Stimulated activated naive CD8-positive, alpha-beta T cell treated with anti-CD3 and anti-CD28 coated beads, Interleukin-15, Interleukin-2, amounts not matched to agents 100 ng/mL and 50 ng/mL, for 24 hours (primary cell): Measurements from ENCODE around the gene LPCAT1.
"Not testable (repeated sequence)": the region's sequence is repeated elsewhere in the genome, so short reads cannot be mapped to it uniquely, and the experiment has no call there.

Experiments
- H3K27ac Mint-ChIP-seq: one replicate; pipeline ENCODE4 v1.8.0; 2021; ENCODE audit warnings: mild to moderate bottlenecking, mixed read lengths
- H3K27me3 Mint-ChIP-seq: one replicate; pipeline ENCODE4 v1.8.0; 2021; ENCODE audit warnings: mixed read lengths
- H3K36me3 Mint-ChIP-seq: one replicate; pipeline ENCODE4 v1.8.0; 2021; ENCODE audit warnings: low read depth, mixed read lengths
- H3K4me1 Mint-ChIP-seq: one replicate; pipeline ENCODE4 v1.8.0; 2021; ENCODE audit warnings: low read depth, mixed read lengths
- H3K4me3 Mint-ChIP-seq: one replicate; pipeline ENCODE4 v1.8.0; 2021; ENCODE audit warnings: mild to moderate bottlenecking, mixed read lengths
- H3K9me3 Mint-ChIP-seq: one replicate; pipeline ENCODE4 v1.8.0; 2021; ENCODE audit warnings: mixed read lengths

Gene LPCAT1

DNA sequence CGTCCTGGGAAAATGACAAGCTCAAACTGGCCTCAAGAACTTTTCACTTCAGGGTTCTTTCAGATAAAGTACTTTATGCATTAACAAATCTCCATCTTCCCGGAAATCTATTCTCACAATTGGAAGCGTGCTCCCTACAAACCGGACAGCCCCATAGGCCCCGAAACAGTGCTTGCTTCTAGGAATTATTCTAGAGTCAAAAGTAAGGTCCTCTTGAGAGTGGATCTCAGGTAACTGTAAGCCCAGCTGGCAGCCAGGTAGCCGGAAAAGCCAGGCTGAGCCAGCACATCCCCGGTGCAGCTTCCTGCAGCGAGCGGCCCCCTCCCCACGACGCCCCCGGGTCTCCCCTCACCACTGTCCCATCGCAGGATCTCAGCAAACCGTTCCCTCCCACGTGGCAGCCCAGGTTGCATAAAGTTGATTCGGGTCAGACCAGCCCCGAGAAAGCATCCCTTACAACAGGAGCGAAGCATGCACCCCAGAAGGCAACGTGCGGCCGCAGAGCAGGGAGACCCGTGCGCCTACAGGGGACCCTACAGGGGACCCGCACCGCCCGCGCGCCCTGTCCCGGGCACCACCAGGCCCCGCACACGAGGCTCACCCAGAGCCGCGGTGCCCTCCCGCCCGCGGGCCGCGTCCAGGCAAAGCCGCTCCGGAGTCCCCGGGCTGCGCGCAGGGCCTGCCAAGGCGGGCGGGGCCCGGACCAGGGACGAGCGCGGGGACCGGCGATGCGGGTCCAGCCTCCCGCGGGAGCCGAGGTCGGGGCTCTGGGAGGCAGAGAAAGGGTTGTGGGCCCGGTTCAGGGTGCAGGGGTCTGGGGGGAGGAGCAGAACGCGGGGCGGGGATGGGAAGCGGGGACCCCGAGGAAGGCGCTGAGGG, 920 bp downstream of the LPCAT1 start:
- Mint-ChIP-seq H3K4me3 (peak overlapping the region; percentile 86), H3K4me1 (peaks cover 55% of the 10 kb centered on the region), H3K27me3 (no peaks in the 10 kb centered on the region), H3K27ac (peak overlapping the region; percentile 18), H3K36me3 (peaks cover 13% of the 10 kb centered on the region), H3K9me3 (no peaks in the 10 kb centered on the region)

DNA sequence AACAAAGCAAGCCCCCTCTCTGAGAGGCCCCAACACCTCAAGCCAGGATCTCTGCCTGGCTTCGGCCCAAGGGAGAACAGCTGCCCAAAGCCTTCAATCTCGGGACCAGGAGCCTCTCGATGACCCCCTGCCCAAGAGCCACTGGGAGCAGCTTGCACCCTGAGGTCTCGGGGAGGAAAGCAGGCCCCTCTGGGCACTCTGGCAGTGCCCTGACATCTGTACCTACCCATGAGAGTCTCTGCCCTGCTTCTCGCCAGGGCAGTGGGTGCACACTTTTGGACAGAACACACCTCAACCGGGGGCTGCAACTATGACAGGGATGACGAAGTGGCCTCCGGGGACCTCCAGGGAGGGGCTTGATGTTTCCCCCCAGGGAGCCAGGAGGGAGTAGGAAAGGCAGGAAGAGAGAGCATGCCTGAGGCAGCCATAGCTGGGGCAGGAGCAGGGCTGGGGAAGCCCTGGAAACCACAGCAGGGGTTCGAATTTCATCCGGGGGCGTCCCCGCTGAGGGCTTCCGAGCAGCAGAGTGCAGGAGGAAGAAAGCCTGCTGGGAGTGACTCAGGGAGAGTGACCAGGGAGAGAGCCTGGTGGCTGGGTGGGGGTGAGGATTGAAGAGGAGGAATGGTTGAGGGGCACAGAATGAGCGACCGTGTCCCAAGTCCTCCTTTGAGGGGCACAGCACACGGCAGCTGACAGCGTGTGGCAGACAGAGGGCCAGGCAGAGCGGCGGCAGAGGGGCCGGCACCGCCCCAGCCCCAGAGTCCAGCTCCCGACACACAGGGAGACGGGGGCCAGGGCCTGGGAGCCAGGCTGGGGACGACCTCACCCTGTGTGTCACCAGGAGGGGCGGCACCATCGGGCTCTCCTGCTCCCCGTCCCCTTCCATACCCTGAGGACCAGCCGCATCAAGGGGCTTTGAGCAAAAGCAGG, 1.8 kb downstream of the LPCAT1 start:
- no peaks in the 10 kb centered on the region for H3K27me3 Mint-ChIP-seq
- no peaks in the 10 kb centered on the region for H3K9me3 Mint-ChIP-seq
- H3K27ac Mint-ChIP-seq, result peak overlapping the region; percentile 77
- H3K4me3 Mint-ChIP-seq, result peak overlapping the region; percentile 86
- H3K36me3 Mint-ChIP-seq, result peaks cover 18% of the 10 kb centered on the region
- H3K4me1 Mint-ChIP-seq, result peaks cover 50% of the 10 kb centered on the region

DNA sequence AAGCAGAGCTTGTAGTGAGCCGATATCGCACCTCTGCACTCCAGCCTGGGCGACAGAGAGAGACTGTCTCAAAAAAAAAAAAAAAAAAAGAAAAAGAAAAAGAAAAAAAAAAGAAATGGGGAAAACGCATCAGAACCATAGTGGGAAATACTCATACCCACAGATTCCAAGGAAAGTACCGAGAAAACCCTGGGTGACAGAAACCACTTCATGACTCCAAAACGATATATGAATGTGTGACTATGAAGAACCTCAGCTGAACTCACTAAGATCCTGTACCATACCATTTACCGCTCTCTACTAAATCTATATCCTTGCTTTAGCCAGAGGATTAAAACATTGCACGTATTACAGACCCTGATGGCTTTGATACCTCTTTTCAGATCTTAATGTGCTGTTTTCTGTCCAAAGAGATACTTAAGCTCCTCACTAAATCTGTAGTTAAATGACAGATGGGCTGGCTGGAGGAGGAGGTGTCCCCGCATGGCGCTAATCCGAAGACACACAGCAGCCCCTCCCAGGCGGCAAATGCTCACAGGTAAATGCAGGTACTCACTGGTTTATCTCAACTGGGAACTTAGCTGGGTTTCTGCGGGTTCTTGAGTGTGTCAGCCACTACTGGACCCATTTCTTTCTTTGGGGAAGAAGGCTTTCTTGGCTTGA, 2.8 kb downstream of the LPCAT1 start:
- Mint-ChIP-seq H3K27me3 (no peaks in the 10 kb centered on the region), H3K4me1 (peaks cover 50% of the 10 kb centered on the region), H3K4me3 (peak overlapping the region; percentile 86), H3K9me3 (no peaks in the 10 kb centered on the region), H3K27ac (no peak overlapping the region), H3K36me3 (peaks cover 20% of the 10 kb centered on the region)

DNA sequence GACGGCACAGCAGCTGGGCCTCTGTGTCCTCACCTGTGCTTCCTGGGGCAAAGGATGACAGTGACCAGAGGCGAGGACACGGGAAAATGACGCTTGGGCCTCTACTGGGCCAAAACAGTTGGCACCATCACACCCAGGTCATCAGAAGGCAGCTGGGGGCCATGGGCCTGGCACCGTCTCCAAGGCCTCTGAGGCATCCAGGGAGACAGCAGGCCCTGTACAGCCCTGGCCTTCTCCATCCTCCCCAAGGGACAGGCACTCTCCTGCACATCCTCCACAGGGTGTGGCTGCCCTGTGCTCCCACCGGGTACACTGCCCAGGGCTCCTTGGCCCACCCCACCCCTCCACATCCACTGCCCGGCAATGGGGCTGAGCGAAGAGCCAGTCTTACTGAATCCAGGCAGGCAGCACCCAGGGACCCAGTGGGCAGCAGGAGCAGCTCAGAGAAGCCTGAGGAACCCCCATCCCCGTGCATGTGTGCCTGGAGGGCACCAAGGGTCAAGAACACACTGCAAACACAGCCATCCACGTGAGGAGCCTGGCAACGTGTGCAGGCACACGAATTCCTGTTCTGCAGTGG, 4.0 kb downstream of the LPCAT1 start:
- H3K4me3 Mint-ChIP-seq, result no peak overlapping the region
- H3K27me3 Mint-ChIP-seq, result no peaks in the 10 kb centered on the region
- no peaks in the 10 kb centered on the region for H3K9me3 Mint-ChIP-seq
- H3K36me3 Mint-ChIP-seq, result peaks cover 20% of the 10 kb centered on the region
- peaks cover 53% of the 10 kb centered on the region for H3K4me1 Mint-ChIP-seq
- no peak overlapping the region for H3K27ac Mint-ChIP-seq

DNA sequence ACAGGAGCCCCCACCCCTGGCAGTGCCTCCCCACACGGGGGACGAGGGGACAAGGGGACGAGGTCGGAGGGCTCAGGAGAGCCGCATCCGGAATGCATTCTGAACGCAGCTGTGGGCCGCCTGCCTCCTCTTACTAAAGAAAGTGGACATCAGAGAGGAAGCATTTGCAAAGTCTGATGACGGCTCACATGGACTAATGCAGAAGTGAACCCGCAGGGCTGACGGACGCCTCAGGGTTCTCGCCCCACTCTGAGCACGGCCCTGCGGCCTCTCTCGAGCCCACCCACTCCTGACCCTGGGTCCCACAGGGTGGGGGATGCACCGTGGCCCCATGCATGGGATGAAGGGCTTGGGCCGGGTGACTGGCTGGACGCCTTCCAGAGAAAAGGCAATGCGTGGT, 5.9 kb downstream of the LPCAT1 start:
- no peak overlapping the region for H3K4me3 Mint-ChIP-seq
- peaks cover 55% of the 10 kb centered on the region for H3K4me1 Mint-ChIP-seq
- no peak overlapping the region for H3K27ac Mint-ChIP-seq
- no peaks in the 10 kb centered on the region for H3K9me3 Mint-ChIP-seq
- no peaks in the 10 kb centered on the region for H3K27me3 Mint-ChIP-seq
- peaks cover 24% of the 10 kb centered on the region for H3K36me3 Mint-ChIP-seq

DNA sequence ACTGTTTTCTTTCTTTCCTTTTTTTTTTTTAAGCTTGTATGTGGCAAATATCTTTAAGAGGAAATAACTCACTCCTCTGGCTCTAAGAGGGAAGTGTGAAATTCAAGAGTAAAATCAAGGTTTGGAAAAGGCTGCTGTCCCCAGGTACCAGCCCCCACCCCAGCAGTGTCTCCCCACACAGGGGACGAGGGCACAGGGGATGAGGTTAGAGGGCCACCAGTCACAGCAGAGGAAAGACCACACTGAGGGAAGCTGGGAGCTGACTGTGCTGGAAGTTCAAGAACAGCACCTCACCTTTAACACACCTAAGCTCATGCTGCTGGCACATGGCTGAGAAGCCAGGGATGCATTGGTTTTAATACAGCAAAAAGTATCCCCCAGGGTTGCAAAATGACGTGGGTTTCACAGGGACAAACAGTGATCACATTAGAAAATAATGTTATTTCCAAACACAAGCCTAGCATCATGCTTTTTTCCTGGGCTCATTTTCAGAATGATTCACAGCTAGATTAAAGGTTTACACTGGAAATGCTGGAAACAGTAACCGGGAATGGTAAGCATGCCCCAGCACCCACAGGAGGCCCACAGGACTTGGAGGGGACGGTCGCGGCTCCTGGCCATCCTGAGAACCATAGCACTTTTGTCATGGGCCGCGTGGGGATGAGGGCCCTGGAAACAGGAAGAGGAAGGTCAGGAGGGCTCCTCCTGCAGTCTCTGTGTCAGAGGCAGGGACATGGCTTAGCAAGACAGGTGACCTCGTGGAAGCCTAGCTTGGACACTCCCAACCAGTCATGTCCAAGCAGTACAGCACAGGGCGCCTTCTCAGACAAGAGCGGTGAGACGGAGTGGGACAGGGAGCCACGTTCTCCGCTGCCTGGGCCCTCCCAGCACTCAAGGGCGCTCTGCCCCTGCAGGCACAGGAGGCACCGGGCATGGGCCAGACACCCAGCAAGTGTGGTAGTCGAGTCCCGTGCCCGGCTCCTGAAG, 6.9 kb downstream of the LPCAT1 start:
- Mint-ChIP-seq H3K36me3 (peaks cover 21% of the 10 kb centered on the region), H3K27me3 (no peaks in the 10 kb centered on the region), H3K27ac (peak overlapping the region; percentile 38), H3K4me3 (no peak overlapping the region), H3K9me3 (no peaks in the 10 kb centered on the region), H3K4me1 (peaks cover 45% of the 10 kb centered on the region)

DNA sequence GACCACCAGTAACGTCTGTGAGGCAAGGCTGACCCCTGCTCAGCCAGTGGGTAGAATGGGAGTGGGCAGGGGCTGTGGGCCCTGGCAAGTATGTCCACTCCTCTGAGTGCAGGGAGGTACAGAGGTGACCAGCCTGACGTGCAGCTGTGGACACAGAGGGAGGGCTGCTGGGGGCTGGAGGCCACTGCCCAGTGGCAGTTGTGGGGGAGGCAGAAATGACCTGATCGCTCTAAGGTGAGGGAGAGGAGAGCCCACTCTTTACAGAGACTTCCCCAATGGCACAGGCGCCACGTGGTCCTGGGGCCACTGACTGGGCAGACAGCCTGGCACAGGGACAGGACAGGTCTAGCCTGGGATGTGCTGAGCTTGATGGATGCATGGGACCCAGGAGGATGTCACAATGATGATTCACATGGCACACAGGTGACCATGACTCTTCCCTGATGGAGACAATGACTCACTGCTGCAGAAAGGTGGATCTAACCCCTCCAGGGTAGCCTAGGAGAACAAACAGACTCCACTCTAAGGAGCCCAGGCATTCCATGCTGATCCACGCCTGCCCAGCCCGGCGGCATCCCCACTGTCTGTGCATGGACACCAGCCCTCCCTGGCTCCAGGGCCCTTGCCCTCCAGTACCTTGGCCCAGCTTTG, 7.7 kb downstream of the LPCAT1 start:
- Mint-ChIP-seq H3K27ac (peak overlapping the region; percentile 38), H3K36me3 (peaks cover 18% of the 10 kb centered on the region), H3K4me1 (peaks cover 41% of the 10 kb centered on the region), H3K27me3 (no peaks in the 10 kb centered on the region), H3K9me3 (no peaks in the 10 kb centered on the region), H3K4me3 (no peak overlapping the region)

DNA sequence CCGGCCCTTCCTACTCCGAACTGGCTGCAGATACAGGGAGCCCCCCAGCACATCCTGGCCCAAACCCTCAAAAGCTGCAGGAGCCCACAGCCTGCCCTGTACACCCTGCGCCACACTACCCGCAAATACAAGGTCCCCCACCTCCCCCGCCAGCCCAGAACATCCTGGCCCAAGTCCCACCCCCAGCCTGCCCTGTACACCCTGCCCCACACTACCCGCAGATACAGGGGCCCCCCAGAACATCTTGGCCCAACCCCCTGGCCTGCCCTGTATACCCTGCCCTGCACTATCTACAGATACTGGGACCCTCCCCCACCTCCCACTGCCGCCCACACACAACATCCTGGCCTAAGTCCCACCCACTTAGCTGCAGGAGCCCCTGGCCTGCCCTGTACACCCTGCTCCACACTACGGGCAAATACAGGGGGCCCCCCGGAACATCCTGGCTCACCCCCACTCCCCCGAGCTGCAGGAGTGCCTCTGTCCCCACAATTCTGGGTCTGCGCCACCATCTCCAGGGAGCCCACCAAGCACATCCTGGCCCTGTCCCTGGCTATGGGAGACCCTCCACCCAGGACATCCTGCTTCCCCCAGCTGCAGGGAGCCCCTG, 8.3 kb downstream of the LPCAT1 start:
- peaks cover 39% of the 10 kb centered on the region for H3K4me1 Mint-ChIP-seq
- H3K27ac Mint-ChIP-seq, result no peak overlapping the region
- H3K36me3 Mint-ChIP-seq, result peaks cover 18% of the 10 kb centered on the region
- no peaks in the 10 kb centered on the region for H3K27me3 Mint-ChIP-seq
- H3K4me3 Mint-ChIP-seq, result no peak overlapping the region
- H3K9me3 Mint-ChIP-seq, result no peaks in the 10 kb centered on the region

DNA sequence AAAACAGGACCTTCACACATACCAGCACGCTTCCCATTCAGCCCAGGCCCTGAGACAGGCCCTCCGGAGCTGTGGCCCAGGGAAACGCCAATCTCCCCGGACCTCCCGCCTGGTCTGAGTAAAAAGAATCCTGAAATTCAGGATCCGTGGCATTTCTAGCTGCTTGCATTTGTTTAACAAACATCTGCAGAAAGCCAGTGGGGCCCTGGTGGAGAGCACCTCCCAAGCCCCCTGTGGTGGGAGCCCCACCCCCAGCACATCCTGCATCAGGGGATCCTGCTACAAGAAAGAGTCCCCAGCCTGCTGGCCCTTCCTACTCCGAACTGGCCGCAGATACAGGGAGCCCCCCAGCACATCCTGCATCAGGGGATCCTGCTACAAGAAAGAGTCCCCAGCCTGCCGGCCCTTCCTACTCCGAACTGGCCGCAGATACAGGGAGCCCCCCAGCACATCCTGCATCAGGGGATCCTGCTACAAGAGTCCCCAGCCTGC, 8.9 kb downstream of the LPCAT1 start:
- H3K4me3 Mint-ChIP-seq, H3K9me3 Mint-ChIP-seq, H3K27me3 Mint-ChIP-seq, H3K27ac Mint-ChIP-seq: not testable (repeated sequence)
- Mint-ChIP-seq H3K36me3 (peaks cover 22% of the 10 kb centered on the region), H3K4me1 (peaks cover 36% of the 10 kb centered on the region)

DNA sequence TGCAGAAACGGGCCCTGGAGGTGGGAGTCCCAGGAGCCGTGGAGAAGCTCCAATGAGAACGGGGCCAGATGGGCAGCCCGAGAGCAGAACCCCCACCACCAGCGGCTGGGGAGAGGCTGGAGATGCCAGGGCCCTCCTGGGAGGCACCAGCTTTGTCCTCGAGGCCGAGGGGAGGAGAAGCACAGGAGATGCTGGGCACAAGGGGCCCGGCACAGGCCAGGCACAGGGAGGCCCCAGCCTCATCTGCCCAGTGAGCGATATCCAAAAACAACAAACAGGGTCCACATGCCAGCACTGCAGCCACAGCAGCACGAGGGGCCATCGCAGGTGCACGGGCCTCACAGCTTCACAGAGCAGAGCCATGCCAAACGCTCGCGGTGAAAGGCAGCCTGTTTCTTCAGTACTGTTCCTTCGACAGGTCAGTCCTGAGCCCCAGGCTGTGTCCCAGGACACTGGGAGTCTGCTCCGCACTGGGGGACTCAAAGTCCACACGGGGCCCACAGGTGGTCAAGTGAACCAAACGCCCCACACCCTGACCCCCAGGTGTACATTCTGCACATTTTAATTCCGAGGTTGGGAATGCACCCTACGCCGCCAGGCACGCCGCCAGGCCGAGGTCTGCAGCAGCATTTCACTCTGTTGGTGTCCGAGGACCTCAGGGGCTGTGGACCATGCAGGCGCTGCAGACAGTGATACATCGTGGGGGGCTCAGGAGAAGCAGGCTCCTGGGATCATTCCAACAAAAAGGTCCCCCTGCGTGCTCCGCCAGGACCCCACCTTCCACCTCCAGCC, 9.5 kb downstream of the LPCAT1 start:
- peaks cover 36% of the 10 kb centered on the region for H3K4me1 Mint-ChIP-seq
- H3K27ac Mint-ChIP-seq, result no peak overlapping the region
- H3K27me3 Mint-ChIP-seq, result no peaks in the 10 kb centered on the region
- no peaks in the 10 kb centered on the region for H3K9me3 Mint-ChIP-seq
- H3K36me3 Mint-ChIP-seq, result peaks cover 19% of the 10 kb centered on the region
- H3K4me3 Mint-ChIP-seq, result no peak overlapping the region

DNA sequence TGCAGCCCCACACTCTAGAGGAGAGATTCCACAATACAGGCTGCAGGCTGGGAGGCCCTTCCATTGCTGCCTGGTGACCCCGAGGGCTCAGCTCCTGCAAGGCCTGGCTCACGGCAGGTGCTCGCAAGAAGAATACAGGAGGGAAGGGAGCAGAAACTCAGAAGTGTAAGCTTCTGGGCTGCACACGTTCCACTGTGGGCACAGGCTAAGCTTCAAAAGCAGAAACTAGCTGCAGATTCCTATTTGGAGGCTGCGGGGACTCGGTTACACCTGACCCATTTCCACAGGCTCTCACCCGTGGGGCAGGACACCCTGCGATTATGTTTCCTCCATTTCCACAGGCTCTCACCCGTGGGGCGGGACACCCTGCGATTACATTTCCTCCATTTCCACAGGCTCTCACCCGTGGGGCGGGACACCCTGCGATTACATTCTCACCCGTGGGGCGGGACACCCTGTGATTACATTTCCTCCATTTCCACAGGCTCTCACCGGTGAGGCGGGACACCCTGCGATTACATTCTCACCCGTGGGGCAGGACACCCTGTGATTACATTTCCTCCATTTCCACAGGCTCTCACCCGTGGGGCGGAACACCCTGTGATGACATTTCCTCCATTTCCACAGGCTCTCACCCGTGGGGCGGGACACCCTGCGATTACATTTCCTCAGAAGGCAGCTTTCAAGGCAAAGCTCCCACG, 10.3 kb downstream of the LPCAT1 start:
- Mint-ChIP-seq H3K4me3 (no peak overlapping the region), H3K27me3 (no peaks in the 10 kb centered on the region), H3K4me1 (peaks cover 31% of the 10 kb centered on the region), H3K27ac (no peak overlapping the region), H3K9me3 (no peaks in the 10 kb centered on the region), H3K36me3 (peaks cover 15% of the 10 kb centered on the region)
